CMK (cell line): ENCODE measurements around the gene KIT.
"Not testable (repeated sequence)": the region's sequence is repeated elsewhere in the genome, so short reads cannot be mapped to it uniquely, and the experiment has no call there.

Experiments
- DNase-seq: peaks from one replicate; pipeline ENCODE4 v3.0.0-alpha.2; 2010; ENCODE audit warnings: low read depth

KIT gene

DNA sequence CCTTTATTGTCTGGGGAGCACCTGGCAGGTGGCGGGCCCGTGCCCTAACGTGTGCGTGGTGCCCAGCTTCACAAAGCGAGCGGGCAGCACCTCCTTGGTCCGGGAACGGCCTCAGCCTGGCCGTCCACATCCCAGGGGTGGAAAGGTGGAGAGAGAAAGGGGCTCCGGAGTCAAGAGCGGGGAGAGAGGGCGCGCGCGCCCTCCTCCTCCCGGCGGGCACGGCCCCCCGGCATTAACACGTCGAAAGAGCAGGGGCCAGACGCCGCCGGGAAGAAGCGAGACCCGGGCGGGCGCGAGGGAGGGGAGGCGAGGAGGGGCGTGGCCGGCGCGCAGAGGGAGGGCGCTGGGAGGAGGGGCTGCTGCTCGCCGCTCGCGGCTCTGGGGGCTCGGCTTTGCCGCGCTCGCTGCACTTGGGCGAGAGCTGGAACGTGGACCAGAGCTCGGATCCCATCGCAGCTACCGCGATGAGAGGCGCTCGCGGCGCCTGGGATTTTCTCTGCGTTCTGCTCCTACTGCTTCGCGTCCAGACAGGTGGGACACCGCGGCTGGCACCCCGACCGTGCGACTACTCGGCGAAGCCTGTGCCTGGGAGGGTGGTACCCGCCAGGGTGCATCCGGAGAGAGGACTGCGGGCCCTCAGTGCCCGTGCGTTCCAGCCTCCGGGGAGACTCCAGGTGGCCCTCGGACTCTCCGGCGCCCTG is at the start of gene KIT:
TSS of gene KIT (plus strand) at position 407 of the 701 bp plus-strand sequence. CDS start at position 465, 58 bp downstream.
- peak; percentile 70 for DNase-seq

DNA sequence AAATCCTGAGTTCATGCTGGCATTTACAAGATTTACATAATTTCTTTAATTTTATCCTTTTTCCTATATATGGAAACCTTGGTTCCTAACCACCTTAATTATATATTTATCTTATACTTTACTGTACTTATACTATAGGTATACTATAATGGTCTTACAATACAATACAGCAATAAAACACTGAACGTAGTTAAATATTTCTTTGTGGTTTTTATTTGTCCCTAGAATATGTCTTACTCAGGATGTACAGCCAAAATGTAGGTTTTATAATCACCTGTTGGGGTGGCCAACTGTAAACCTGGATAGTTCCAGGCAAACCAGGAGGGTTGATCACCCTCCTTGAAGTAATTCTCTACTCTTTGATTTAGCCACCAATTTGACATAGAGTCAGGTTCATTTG is 48.4 kb upstream of the KIT start:
- no peak for DNase-seq

GRCh38 chr4:54614149-54614548 is 43.6 kb upstream of the KIT start:
- DNase-seq = no peak

GRCh38 chr4:54620773-54621172 is 37.0 kb upstream of the KIT start:
- no peak for DNase-seq

- DNase-seq = no peak
Measured at GRCh38 chr4:54625391-54625790, 32.4 kb upstream of the KIT start.

- no peak for DNase-seq
Measured at GRCh38 chr4:54626113-54626512, 31.6 kb upstream of the KIT start.

- no peak for DNase-seq
Measured at GRCh38 chr4:54632537-54632936, 25.2 kb upstream of the KIT start.

GRCh38 chr4:54633102-54633740 is 24.5 kb upstream of the KIT start:
- not testable (repeated sequence) for DNase-seq

- DNase-seq = no peak
Measured at GRCh38 chr4:54635318-54635717, 22.4 kb upstream of the KIT start.

DNA sequence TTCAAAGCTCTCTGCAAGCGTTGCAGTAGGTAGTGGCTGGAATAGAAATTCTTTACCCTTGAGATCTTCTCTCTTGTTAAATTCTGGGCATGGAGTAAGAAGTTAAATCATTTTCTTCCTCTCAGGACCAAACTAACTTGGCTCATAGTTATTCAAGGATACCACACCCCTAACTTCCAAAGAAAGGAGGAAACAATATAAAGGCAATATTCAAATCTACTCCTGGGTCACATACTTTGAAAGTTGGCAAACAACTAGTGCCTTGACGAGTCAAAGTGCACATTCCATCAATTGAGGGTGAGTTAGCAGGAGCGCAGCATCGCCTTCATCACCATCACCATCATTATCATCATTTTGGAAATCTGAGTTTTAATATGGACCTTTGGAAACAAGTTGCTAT is 20.4 kb upstream of the KIT start:
- DNase-seq = no peak

DNA sequence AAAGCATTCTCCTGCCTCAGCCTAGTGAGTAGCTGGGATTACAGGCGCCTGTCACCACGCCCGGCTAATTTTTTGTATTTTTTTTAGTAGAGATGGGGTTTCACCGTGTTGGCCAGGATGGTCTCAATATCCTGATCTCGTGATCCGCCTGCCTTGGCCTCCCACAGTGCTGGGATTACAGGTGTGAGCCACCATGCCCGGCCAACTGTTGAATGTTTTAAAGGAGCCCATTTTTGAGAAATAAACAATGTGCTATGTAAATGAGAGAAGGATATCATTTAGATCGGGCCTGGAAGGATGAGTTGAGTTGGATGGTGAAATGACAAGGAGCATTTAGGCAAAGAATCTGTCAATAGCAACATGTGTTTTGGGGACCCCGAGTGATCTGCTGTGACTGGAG is 16.7 kb upstream of the KIT start:
- not testable (repeated sequence) for DNase-seq

DNA sequence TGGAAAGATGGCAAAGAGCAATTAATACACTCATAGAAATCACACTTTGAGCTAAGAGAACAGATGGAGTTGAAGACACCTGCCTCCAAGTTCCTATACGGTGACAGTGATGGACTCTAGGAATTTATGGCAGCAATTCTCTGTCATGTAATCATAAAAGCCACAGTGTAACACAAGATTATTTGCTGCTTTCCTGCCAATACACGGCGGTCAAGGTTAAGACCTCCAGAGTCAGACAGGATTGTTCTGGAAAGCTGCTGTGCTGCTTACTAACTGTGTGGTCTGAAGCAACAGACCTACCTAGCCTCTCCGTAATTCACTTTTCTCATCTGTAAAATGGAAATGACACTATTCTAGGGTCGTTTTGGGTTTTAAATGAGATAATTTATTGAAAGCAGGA is 14.6 kb upstream of the KIT start:
- no peak for DNase-seq

- no peak for DNase-seq
Measured at GRCh38 chr4:54643958-54644751, 13.6 kb upstream of the KIT start.

- DNase-seq = no peak
Measured at GRCh38 chr4:54645830-54646229, 11.9 kb upstream of the KIT start.

DNA sequence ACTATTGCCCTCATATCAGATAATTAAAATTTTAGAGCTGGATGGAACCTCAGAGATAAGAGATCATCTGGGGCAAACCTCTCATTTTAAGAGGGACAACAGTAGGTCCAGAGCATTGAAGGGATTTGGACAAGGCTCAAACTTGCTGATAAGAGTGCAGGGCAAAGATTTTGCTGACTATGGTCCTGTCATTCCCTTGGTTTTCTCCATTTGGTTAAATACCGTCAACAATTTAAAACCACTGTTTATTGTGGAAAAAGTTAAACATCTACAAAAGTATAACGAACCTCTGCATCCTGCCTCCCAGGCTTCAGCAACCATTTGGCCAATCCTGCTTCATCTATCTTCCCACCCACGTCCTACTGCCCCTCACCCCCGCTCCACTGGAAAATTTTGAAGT is 10.7 kb upstream of the KIT start:
- no peak for DNase-seq

DNA sequence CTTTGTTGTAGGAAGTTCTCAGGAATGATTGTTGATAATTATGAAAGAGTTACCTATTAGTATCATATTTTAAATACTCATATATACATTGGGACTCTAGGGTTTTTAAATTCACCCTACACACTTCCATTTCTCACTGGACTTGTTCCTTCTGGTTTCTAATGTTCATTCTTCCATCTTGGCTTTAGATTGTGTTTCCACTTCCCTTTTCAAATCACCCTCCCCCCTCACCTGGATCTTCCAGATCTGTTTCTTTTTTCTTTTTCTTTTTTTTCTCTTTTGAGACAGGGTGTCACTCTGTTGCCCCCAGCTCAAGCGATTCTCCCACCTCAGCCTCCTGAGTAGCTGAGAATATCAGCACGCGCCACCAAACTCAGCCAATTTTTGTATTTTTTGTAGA is 6.7 kb upstream of the KIT start:
- DNase-seq = no peak

- DNase-seq = no peak
Measured at GRCh38 chr4:54654753-54655152, 3.0 kb upstream of the KIT start.

DNA sequence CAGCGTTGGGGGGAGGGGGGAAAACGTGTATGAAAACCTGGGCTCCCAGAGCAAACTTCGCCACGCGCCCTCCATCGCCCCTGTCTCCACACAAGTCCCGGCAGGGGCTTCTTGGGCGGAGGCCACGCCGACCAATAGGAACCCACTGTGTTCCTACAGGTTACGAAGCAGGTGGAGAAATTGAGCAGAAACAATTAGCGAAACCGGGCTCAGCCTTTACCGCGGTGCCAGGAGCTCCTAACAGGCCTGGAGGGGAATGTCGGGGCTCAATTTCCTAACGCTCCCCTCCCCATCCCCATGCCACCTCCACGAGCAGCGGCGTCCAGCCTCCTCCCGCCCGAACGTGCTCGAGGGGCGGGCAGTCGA is 589 bp upstream of the KIT start:
- DNase-seq = no peak

DNA sequence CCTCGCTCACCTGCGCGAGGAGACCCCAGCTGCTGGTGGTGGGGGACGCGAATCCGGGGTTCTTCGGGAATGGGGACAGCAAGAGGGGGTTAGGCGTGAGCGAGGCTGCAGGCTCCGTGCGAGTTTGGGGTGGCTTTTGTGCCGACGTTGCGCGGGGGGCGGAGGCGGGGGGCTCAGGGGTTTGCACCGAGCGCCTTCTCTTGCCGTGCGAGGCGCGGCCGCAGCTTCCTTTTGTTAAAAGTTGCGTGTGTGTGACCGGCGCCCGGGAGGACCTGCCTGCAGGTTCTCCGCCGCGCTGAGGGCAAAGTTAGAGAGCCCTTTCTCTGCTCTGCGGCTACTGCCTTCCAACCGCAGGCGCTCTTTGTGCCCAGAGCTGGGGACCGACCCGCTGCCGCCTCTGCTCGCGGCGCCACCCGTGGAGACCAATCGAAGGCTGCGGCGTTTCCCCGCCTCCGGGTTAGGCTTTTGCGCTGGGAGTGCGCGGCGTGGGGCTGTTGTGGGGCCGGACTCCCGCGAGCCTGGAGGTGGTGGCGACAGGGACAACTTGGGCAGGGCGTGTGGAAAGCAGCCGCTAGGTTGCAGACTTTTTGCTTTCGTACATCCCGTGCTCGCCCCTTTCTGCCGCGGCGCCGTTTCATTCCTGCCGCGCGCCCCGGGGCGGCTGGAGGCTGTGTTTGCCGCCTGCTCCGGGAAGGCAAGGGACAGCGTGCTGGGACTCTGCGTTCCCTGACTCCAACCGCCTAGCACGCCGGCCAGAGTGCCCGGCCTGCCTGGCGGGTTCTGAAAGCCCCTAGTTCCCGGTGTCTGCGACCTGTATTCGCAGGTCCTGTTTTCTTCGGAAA is 716 bp downstream of the KIT start:
- DNase-seq = no peak

GRCh38 chr4:54659313-54659712 is 1.6 kb downstream of the KIT start:
- no peak for DNase-seq

DNA sequence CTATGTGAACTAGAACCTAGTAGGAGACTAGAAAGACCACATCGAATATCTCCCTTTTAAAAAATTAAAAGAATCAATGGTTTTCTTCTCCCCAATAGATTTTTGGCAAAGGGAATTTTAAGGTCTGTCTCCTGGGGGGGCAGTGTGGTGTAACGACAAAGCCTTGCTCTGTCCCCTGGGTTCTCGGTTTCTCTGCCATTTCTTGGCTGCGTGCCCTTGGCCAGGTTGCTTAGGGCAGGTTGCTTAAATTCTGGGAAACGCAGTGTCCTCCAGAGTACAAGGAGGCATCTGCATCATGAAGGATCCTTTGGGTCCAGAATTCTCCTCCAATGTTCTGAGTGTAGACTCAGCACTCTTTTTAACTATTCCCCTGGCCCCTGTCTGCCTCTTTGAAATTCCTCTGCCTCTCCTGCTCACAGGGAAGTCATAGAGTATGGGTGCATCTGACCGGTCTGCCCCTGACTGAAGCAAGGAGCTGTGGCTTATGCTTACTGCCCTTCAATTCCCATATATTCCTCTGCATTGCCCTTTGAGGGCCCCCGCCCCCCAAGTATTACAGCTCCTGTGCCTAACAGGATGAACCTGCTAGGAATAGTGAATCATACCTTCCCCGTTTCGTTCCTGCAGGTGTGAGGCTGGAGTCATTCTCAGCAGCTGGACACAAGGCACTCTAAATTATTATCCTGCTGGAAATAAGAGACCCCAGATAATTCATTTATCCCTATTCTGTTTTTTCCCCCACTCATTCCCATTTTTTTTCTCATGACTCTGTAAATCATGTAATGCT is 2.2 kb downstream of the KIT start:
- no peak for DNase-seq

DNA sequence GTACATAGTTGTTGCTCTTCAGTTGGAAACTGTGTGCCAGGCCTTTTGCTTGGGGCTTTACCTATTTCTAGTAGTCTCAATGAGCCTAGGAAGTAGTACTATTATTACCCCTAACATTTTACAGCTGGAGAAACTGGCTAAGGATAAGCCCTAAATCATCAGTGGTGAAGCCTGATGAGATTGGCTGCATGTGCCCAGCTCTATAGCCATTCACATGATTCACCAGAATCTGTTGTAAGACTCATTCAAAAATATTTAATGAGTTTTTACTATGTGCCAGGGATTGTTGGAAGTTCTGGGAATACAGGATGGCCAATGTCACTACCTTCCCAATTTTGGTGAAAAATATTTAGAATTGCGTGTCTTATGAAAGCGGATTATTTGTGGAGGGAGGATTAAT is 2.8 kb downstream of the KIT start:
- DNase-seq = no peak
